H9 (cell line): ENCODE data around the gene IGLON5. TPM values are rescaled to one million over a fixed set of nuclear protein-coding genes. Genes with fewer than 3 reads are reported as not detected.
A peak's percentile ranks its signal among the peaks of the same experiment; 100 is the strongest.

Source experiments
- DNase-seq: peaks from one replicate; pipeline ENCODE4 v3.0.0-alpha.2; 2017
- H2AFZ ChIP-seq: one replicate; pipeline ENCODE4 v1.6.1; 2013; ENCODE audit warnings: mild to moderate bottlenecking, low read length, control low read depth, moderate library complexity
- H2AK5ac ChIP-seq: 2 replicates; pipeline ENCODE4 v1.6.1; 2013; ENCODE audit warnings: low read length, control low read depth, mixed read lengths; ENCODE audit not compliant: insufficient read length
- H2BK120ac ChIP-seq: one replicate; pipeline ENCODE4 v1.6.1; 2013; ENCODE audit warnings: low read depth, mild to moderate bottlenecking, low read length, control low read depth, inconsistent platforms; ENCODE audit not compliant: poor library complexity, severe bottlenecking
- H2BK12ac ChIP-seq: 2 replicates; pipeline ENCODE4 v1.6.1; 2013; ENCODE audit warnings: low read length, control low read depth, mixed read lengths, low read depth; ENCODE audit not compliant: insufficient read length
- H2BK15ac ChIP-seq: 2 replicates; pipeline ENCODE4 v1.6.1; 2013; ENCODE audit warnings: low read depth, low read length, control low read depth
- H2BK20ac ChIP-seq: one replicate; pipeline ENCODE4 v1.6.1; 2013; ENCODE audit warnings: low read depth, mild to moderate bottlenecking, low read length, control low read depth, inconsistent platforms; ENCODE audit not compliant: poor library complexity, severe bottlenecking
- H2BK5ac ChIP-seq: 2 replicates; pipeline ENCODE4 v1.6.1; 2013; ENCODE audit warnings: low read length, control low read depth, mixed read lengths; ENCODE audit not compliant: insufficient read length
- H3K14ac ChIP-seq: 2 replicates; pipeline ENCODE4 v1.6.1; 2013; ENCODE audit warnings: low read length, control low read depth; ENCODE audit not compliant: insufficient read depth
- H3K18ac ChIP-seq: 2 replicates; pipeline ENCODE4 v1.6.1; 2013; ENCODE audit warnings: low read depth, mild to moderate bottlenecking, mixed read lengths, low read length, control low read depth; ENCODE audit not compliant: insufficient read length
- H3K23ac ChIP-seq: 2 replicates; pipeline ENCODE4 v1.6.1; 2013; ENCODE audit warnings: low read length, control low read depth, mixed read lengths, low read depth; ENCODE audit not compliant: insufficient read length
- H3K23me2 ChIP-seq: 2 replicates; pipeline ENCODE4 v1.6.1; 2013; ENCODE audit warnings: low read depth, mild to moderate bottlenecking, mixed read lengths, low read length, control low read depth; ENCODE audit not compliant: insufficient read length, poor library complexity, severe bottlenecking
- H3K27ac ChIP-seq: 2 replicates; pipeline ENCODE4 v1.5.1; 2013; ENCODE audit warnings: low read length, control low read depth, mixed read lengths, low read depth; ENCODE audit not compliant: insufficient read length
- H3K27me3 ChIP-seq: 2 replicates; pipeline ENCODE4 v1.6.1; 2013; ENCODE audit warnings: low read length, control low read depth, inconsistent platforms; ENCODE audit not compliant: insufficient read depth
- H3K4ac ChIP-seq: 2 replicates; pipeline ENCODE4 v1.6.1; 2013; ENCODE audit warnings: low read depth, mild to moderate bottlenecking, control low read depth, inconsistent platforms, low read length, moderate library complexity
- H3K4me1 ChIP-seq: 2 replicates; pipeline ENCODE4 v1.6.1; 2013; ENCODE audit warnings: low read length, control low read depth, inconsistent platforms; ENCODE audit not compliant: insufficient read depth
- H3K4me2 ChIP-seq: 2 replicates; pipeline ENCODE4 v1.6.1; 2013; ENCODE audit warnings: low read length, control low read depth, mixed read lengths; ENCODE audit not compliant: insufficient read length, insufficient read depth
- H3K56ac ChIP-seq: 2 replicates; pipeline ENCODE4 v1.6.1; 2013; ENCODE audit warnings: low read depth, mild to moderate bottlenecking, mixed read lengths, low read length, control low read depth; ENCODE audit not compliant: insufficient read length
- H3K79me1 ChIP-seq: 2 replicates; pipeline ENCODE4 v1.6.1; 2013; ENCODE audit warnings: low read depth, mild to moderate bottlenecking, moderate library complexity, low read length, control low read depth, inconsistent platforms; ENCODE audit not compliant: insufficient read depth, poor library complexity, severe bottlenecking
- H3K79me2 ChIP-seq: 2 replicates; pipeline ENCODE4 v1.6.1; 2013; ENCODE audit warnings: low read length, control low read depth, inconsistent platforms; ENCODE audit not compliant: insufficient read depth
- H3K9ac ChIP-seq: 2 replicates; pipeline ENCODE4 v1.6.1; 2013; ENCODE audit warnings: low read length, control low read depth, mixed read lengths; ENCODE audit not compliant: insufficient read length; ENCODE audit errors: extremely low read depth
- H3K9me3 ChIP-seq: one replicate; pipeline ENCODE4 v1.6.1; 2013; ENCODE audit warnings: low read depth, low read length, inconsistent platforms; ENCODE audit not compliant: control insufficient read depth
- H3T11ph ChIP-seq: one replicate; pipeline ENCODE4 v1.6.1; 2013; ENCODE audit warnings: mild to moderate bottlenecking, low read length, control low read depth, inconsistent platforms
- H4K20me1 ChIP-seq: one replicate; pipeline ENCODE4 v1.6.1; 2013; ENCODE audit not compliant: control insufficient read depth, insufficient read length, insufficient read depth
- H4K5ac ChIP-seq: 2 replicates; pipeline ENCODE4 v1.6.1; 2013; ENCODE audit warnings: low read depth, mild to moderate bottlenecking, mixed read lengths, low read length, control low read depth; ENCODE audit not compliant: insufficient read length
- H4K8ac ChIP-seq: replicated peaks from 2 replicates; pipeline ENCODE4 v1.6.1; 2013; ENCODE audit warnings: low read length, control low read depth, mixed read lengths, low read depth; ENCODE audit not compliant: insufficient read length
- H4K91ac ChIP-seq: 2 replicates; pipeline ENCODE4 v1.6.1; 2013; ENCODE audit warnings: low read depth, mild to moderate bottlenecking, moderate library complexity, mixed read lengths, low read length, control low read depth; ENCODE audit not compliant: insufficient read length
- H3K27ac Mint-ChIP-seq, 3 experiments: 2 replicates in 2 of 3; 3 replicates in 1 of 3; pipeline ENCODE4 v1.8.0; 2020 to 2021; ENCODE audit warnings: mixed read lengths in 3 of 3, mild to moderate bottlenecking in 1 of 3, moderate library complexity in 1 of 3
- H3K27me3 Mint-ChIP-seq: 2 replicates; pipeline ENCODE4 v1.8.0; 2021; ENCODE audit warnings: low read depth, mild to moderate bottlenecking, moderate library complexity, mixed read lengths
- H3K36me3 Mint-ChIP-seq, 3 experiments: 2 replicates in 2 of 3; 3 replicates in 1 of 3; pipeline ENCODE4 v1.8.0; 2020 to 2021; ENCODE audit warnings: low read depth in 3 of 3, mixed read lengths in 3 of 3; ENCODE audit not compliant: insufficient read depth in 1 of 3
- H3K4me1 Mint-ChIP-seq, 2 experiments: 2 replicates each; pipeline ENCODE4 v1.8.0; 2020; ENCODE audit warnings: mixed read lengths in 2 of 2
- H3K4me3 Mint-ChIP-seq, 2 experiments: 2 replicates in 1 of 2; 3 replicates in 1 of 2; pipeline ENCODE4 v1.8.0; 2020 to 2021; ENCODE audit warnings: mild to moderate bottlenecking in 2 of 2, mixed read lengths in 2 of 2, moderate library complexity in 1 of 2
- H3K9me3 Mint-ChIP-seq, 2 experiments: 2 replicates in 1 of 2; 3 replicates in 1 of 2; pipeline ENCODE4 v1.8.0; 2020; ENCODE audit warnings: mild to moderate bottlenecking in 2 of 2, mixed read lengths in 2 of 2, moderate library complexity in 1 of 2
- CTCF ChIP-seq: fragments of 200-600 bp; sonication (generic); conservative IDR thresholded peaks from 3 replicates; pipeline ENCODE4 v1.8.0; 2021; ENCODE audit warnings: antibody characterized with exemption, mild to moderate bottlenecking
- WGBS: extraction: QIAGEN DNeasy Blood & Tissue Kit; methylation state at CpG from one replicate; pipeline ENCODE4 v1.1.7; 2013; ENCODE audit warnings: missing lambda C conversion rate, low lambda C conversion rate, mixed read lengths; ENCODE audit not compliant: insufficient read length; ENCODE audit errors: extremely low coverage; 5-methylcytosine and 5-hydroxymethylcytosine counted together
- total RNA-seq: library from RNA; stranded (reverse); gene quantifications from 2 replicates; pipeline ENCODE4 v1.2.1, GENCODE V29; 2021

The IGLON5 gene
- total RNA-seq, 1 experiment from 2014 or later: 41.4 TPM

GRCh38 chr19:51327066-51328001, 15.9 kb downstream of the IGLON5 start:
- Histone ChIP-seq H2BK15ac (no peak overlapping the region), H3K23ac (no peak overlapping the region), H3K18ac (peak overlapping the region; percentile 66), H2AFZ (no peak overlapping the region), H3K79me2 (no peaks in the 10 kb centered on the region), H3T11ph (no peak overlapping the region), H4K5ac (no peak overlapping the region), H3K27ac (no peak overlapping the region), H4K20me1 (no peaks in the 10 kb centered on the region), H3K56ac (no peak overlapping the region), H3K79me1 (no peaks in the 10 kb centered on the region), H2AK5ac (no peak overlapping the region), H3K4ac (no peak overlapping the region), H2BK5ac (no peak overlapping the region), H2BK20ac (no peak overlapping the region), H3K9ac (no peak overlapping the region), H2BK12ac (no peak overlapping the region), H3K4me1 (no peaks in the 10 kb centered on the region), H3K4me2 (peak overlapping the region; percentile 58), H4K91ac (no peak overlapping the region), H3K14ac (0 out of 2 replicates have a peak overlapping the region, but pooled peaks have one; percentile 79), H3K9me3 (peaks cover 5% of the 10 kb centered on the region), H2BK120ac (no peak overlapping the region), H4K8ac (no peak overlapping the region), H3K27me3 (no peaks in the 10 kb centered on the region), H3K23me2 (peaks cover 8% of the 10 kb centered on the region)
- peak; percentile 52 for TF ChIP-seq CTCF
- Mint-ChIP-seq H3K27ac (peak overlapping the region; percentile 41 to 95 (median 81); a peak in 2 of 7 replicates), H3K27me3 (peaks cover 5% of the 10 kb centered on the region), H3K9me3 (0 out of 5 replicates have a peak, but pooled peaks cover 0 to 4% of the 10 kb centered on the region in 2 experiments), H3K4me3 (peak overlapping the region; percentile 55 to 71; a peak in 4 of 5 replicates), H3K4me1 (peaks cover 4 to 13% of the 10 kb centered on the region in 2 experiments), H3K36me3 (peaks cover 30 to 46% (median 35%) of the 10 kb centered on the region in 3 experiments)
- no CpG with 5 or more reads among the region's 75 CpGs for WGBS
- DNase-seq: peak; percentile 89
